Osteocyte (in vitro differentiated cells): ENCODE data around the gene XYLT2. TPM values are rescaled to one million over a fixed set of nuclear protein-coding genes. Genes with fewer than 3 reads are reported as not detected.

Experiments used
- DNase-seq: peaks from one replicate; pipeline ENCODE4 v3.0.0; 2021; ENCODE audit warnings: mixed read lengths; ENCODE audit not compliant: unreplicated experiment; ENCODE audit errors: extremely low spot score
- H3K27ac Mint-ChIP-seq: one replicate; pipeline ENCODE4 v1.8.0; 2021; ENCODE audit warnings: mild to moderate bottlenecking, mixed read lengths; ENCODE audit not compliant: unreplicated experiment
- H3K27me3 Mint-ChIP-seq: one replicate; pipeline ENCODE4 v1.8.0; 2021; ENCODE audit warnings: mixed read lengths; ENCODE audit not compliant: unreplicated experiment
- H3K36me3 Mint-ChIP-seq: one replicate; pipeline ENCODE4 v1.8.0; 2021; ENCODE audit warnings: mixed read lengths; ENCODE audit not compliant: unreplicated experiment
- H3K4me1 Mint-ChIP-seq: one replicate; pipeline ENCODE4 v1.8.0; 2021; ENCODE audit warnings: mixed read lengths; ENCODE audit not compliant: unreplicated experiment
- H3K4me3 Mint-ChIP-seq: one replicate; pipeline ENCODE4 v1.8.0; 2021; ENCODE audit warnings: mild to moderate bottlenecking, moderate library complexity, mixed read lengths; ENCODE audit not compliant: unreplicated experiment
- H3K9me3 Mint-ChIP-seq: one replicate; pipeline ENCODE4 v1.8.0; 2021; ENCODE audit warnings: mixed read lengths; ENCODE audit not compliant: unreplicated experiment
- CTCF ChIP-seq: fragments of 200-600 bp; sonication (generic); IDR thresholded peaks from 2 replicates; pipeline ENCODE4 v1.5.0; 2021; ENCODE audit warnings: antibody characterized with exemption, mild to moderate bottlenecking, moderate library complexity
- total RNA-seq: library from RNA; stranded (reverse); gene quantifications from 2 replicates; pipeline ENCODE4 v1.2.1, GENCODE V29; 2021

Gene XYLT2
- total RNA-seq, 1 donor from 2014 or later = 32.0 TPM

GRCh38 chr17:50344731-50345365 lies 1.1 kb upstream of the XYLT2 start:
- DNase-seq = no peak

GRCh38 chr17:50346313-50347116 lies 589 bp downstream of the XYLT2 start:
- Mint-ChIP-seq H3K27ac (peak overlapping the region; percentile 82), H3K36me3 (peaks cover under 1% of the 10 kb centered on the region)
- DNase-seq = no peak

More at GRCh38 chr17:50344731-50345365, 1.1 kb upstream of the XYLT2 start:
- peaks cover 25% of the 10 kb centered on the region for H3K4me1 Mint-ChIP-seq
- H3K36me3 Mint-ChIP-seq = no peaks in the 10 kb centered on the region
- H3K27ac Mint-ChIP-seq = no peak overlapping the region
- TF ChIP-seq CTCF = no peak
- H3K9me3 Mint-ChIP-seq = no peaks in the 10 kb centered on the region
- peaks cover 4% of the 10 kb centered on the region for H3K27me3 Mint-ChIP-seq
- peak overlapping the region; percentile 75 for H3K4me3 Mint-ChIP-seq

GRCh38 chr17:50347117-50347893 lies 1.4 kb downstream of the XYLT2 start:
- Mint-ChIP-seq H3K4me3 (peak overlapping the region; percentile 93), H3K36me3 (peaks cover 4% of the 10 kb centered on the region), H3K4me1 (peaks cover 24% of the 10 kb centered on the region), H3K27ac (peak overlapping the region; percentile 82), H3K9me3 (no peaks in the 10 kb centered on the region), H3K27me3 (peaks cover 4% of the 10 kb centered on the region)
- no peak for TF ChIP-seq CTCF
- DNase-seq = no peak

More at GRCh38 chr17:50346313-50347116, 589 bp downstream of the XYLT2 start:
- peaks cover 4% of the 10 kb centered on the region for H3K27me3 Mint-ChIP-seq
- peaks cover 24% of the 10 kb centered on the region for H3K4me1 Mint-ChIP-seq
- H3K9me3 Mint-ChIP-seq = no peaks in the 10 kb centered on the region
- peak overlapping the region; percentile 93 for H3K4me3 Mint-ChIP-seq
- no peak for TF ChIP-seq CTCF

GRCh38 chr17:50347894-50348291 lies 2.0 kb downstream of the XYLT2 start:
- Mint-ChIP-seq H3K9me3 (no peaks in the 10 kb centered on the region), H3K36me3 (peaks cover 4% of the 10 kb centered on the region), H3K4me3 (peak overlapping the region; percentile 93), H3K27me3 (peaks cover 4% of the 10 kb centered on the region), H3K27ac (no peak overlapping the region), H3K4me1 (peaks cover 24% of the 10 kb centered on the region)
- no peak for DNase-seq
- TF ChIP-seq CTCF = no peak
